Erythroblast (primary cell): Measurements from ENCODE around the gene FBXW7.

ENCODE experiments used
- GATA1 ChIP-seq: IDR thresholded peaks from 2 replicates; pipeline ENCODE4 v1.6.1; 2011; ENCODE audit warnings: low read depth, mild to moderate bottlenecking, control low read depth, low read length, moderate library complexity
- POLR2A ChIP-seq: IDR thresholded peaks from 2 replicates; pipeline ENCODE4 v1.6.1; 2011; ENCODE audit warnings: mild to moderate bottlenecking, low read length

DNA sequence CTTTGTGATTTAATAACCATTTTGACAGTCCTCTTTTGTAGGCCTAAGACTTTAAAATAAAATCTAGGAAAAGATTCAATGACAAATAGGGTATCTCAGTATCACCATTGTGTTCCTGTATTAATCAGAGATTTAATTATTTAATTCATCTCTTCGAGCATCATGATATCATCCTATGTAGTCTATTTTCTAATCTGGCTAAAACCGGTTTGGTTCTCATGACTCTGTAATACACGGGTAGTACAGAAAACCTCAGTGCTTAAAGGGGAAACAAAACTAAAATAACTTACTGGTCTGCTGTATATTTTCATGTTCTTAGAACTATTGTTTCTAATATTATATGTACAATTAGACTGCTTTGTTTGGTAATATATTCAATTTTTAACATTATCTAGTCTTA, 23.7 kb upstream of the FBXW7 start:
- TF ChIP-seq POLR2A (no peak), GATA1 (no peak)
